22Rv1 (cell line): ENCODE results near the gene DPP8.

ENCODE experiments used
- ZFX ChIP-seq: fragments of 450-650 bp; IDR thresholded peaks from 2 replicates; pipeline ENCODE4 v1.6.1; 2017; ENCODE audit warnings: antibody characterized with exemption, borderline replicate concordance
- TF ChIP-seq, protein P1 (sequence below): fragments of 450-650 bp; IDR thresholded peaks from 2 replicates; pipeline ENCODE4 v1.5.1; 2017; ENCODE audit warnings: mild to moderate bottlenecking

GRCh38 chr15:65413760-65414144 is 103.7 kb downstream of the DPP8 start:
- TF ChIP-seq, protein P1, sequence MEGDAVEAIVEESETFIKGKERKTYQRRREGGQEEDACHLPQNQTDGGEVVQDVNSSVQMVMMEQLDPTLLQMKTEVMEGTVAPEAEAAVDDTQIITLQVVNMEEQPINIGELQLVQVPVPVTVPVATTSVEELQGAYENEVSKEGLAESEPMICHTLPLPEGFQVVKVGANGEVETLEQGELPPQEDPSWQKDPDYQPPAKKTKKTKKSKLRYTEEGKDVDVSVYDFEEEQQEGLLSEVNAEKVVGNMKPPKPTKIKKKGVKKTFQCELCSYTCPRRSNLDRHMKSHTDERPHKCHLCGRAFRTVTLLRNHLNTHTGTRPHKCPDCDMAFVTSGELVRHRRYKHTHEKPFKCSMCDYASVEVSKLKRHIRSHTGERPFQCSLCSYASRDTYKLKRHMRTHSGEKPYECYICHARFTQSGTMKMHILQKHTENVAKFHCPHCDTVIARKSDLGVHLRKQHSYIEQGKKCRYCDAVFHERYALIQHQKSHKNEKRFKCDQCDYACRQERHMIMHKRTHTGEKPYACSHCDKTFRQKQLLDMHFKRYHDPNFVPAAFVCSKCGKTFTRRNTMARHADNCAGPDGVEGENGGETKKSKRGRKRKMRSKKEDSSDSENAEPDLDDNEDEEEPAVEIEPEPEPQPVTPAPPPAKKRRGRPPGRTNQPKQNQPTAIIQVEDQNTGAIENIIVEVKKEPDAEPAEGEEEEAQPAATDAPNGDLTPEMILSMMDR: no peak
- TF ChIP-seq ZFX: no peak
